SK-N-SH treated with all-trans-retinoic acid at 6 μM for 48 hours (cell line): ENCODE measurements around the gene GPS2.

ENCODE experiments used
- ATAC-seq: fragments of 200-7000 bp; cut with Tn5 transposase; 3 replicates; pipeline ENCODE4 v1.9.1; 2020; ENCODE audit warnings: mild to moderate bottlenecking, moderate library complexity
- CSDC2 ChIP-seq: fragments of 250-450 bp; sonication (Bioruptor Pico); IDR thresholded peaks from 2 replicates; pipeline ENCODE4 v1.5.0; 2020; ENCODE audit warnings: mild to moderate bottlenecking, moderate library complexity
- ISL1 ChIP-seq: fragments of 250-450 bp; sonication (Bioruptor Pico); IDR thresholded peaks from 2 replicates; pipeline ENCODE4 v2.1.2; 2022; ENCODE audit warnings: mild to moderate bottlenecking, moderate library complexity
- OSR1 ChIP-seq: fragments of 250-450 bp; sonication (Bioruptor Pico); IDR thresholded peaks from 2 replicates; pipeline ENCODE4 v1.8.0; 2022; ENCODE audit warnings: moderate library complexity, mild to moderate bottlenecking, inconsistent platforms
- SNAI2 ChIP-seq: fragments of 250-450 bp; sonication (Bioruptor Pico); IDR thresholded peaks from 2 replicates; pipeline ENCODE4 v1.5.0; 2020; ENCODE audit warnings: mild to moderate bottlenecking, moderate library complexity
- TOX ChIP-seq: fragments of 250-450 bp; sonication (Bioruptor Pico); IDR thresholded peaks from 2 replicates; pipeline ENCODE4 v1.8.0; 2021; ENCODE audit warnings: mild to moderate bottlenecking, moderate library complexity, borderline replicate concordance
- ZC3H10 ChIP-seq: fragments of 250-450 bp; sonication (Bioruptor Pico); IDR thresholded peaks from 2 replicates; pipeline ENCODE4 v1.5.1; 2021; ENCODE audit warnings: mild to moderate bottlenecking, moderate library complexity
- ZFP30 ChIP-seq: fragments of 450-650 bp; formaldehyde crosslinking; IDR thresholded peaks from 2 replicates; pipeline ENCODE4 v1.5.0; 2022; ENCODE audit warnings: mild to moderate bottlenecking, moderate library complexity
- ZNF565 ChIP-seq: fragments of 450-650 bp; formaldehyde crosslinking; conservative IDR thresholded peaks from 2 replicates; pipeline ENCODE4 v1.5.0; 2020; ENCODE audit warnings: low read depth, mild to moderate bottlenecking, moderate library complexity
- ZNF70 ChIP-seq: fragments of 450-650 bp; formaldehyde crosslinking; IDR thresholded peaks from 2 replicates; pipeline ENCODE4 v1.5.0; 2020; ENCODE audit warnings: mild to moderate bottlenecking, moderate library complexity
- TF ChIP-seq, protein P1 (sequence below): fragments of 250-450 bp; sonication (Bioruptor Pico); IDR thresholded peaks from 2 replicates; pipeline ENCODE4 v1.8.0; 2021; ENCODE audit warnings: low read depth, mild to moderate bottlenecking, moderate library complexity, borderline replicate concordance
- TF ChIP-seq, protein P2 (sequence below): fragments of 250-450 bp; sonication (Bioruptor Pico); IDR thresholded peaks from 2 replicates; pipeline ENCODE4 v1.5.1; 2021; ENCODE audit warnings: mild to moderate bottlenecking, moderate library complexity
- TF ChIP-seq, protein P3 (sequence below): fragments of 250-450 bp; sonication (Bioruptor Pico); IDR thresholded peaks from 2 replicates; pipeline ENCODE4 v1.5.1; 2020; ENCODE audit warnings: low read depth, mild to moderate bottlenecking, moderate library complexity

The GPS2 gene

DNA sequence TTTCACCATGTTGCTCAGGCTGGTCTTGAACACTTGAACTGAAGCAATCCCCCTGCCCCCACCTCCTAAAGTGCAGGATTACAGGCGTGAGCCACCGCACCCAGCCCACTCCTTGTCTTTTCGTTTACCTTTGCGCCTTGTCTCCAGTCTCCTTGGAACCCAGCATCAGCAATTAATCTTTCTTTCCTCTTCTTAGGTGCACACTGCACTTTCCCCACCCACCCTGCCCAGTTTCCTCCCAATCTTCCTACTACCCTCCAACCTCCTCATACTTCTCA lies 51.4 kb downstream of the GPS2 start (continued):
- TF ChIP-seq SNAI2 (CRISPR knock-in tag) (no peak), ZNF70 (CRISPR knock-in tag) (no peak), ZC3H10 (CRISPR knock-in tag) (no peak), ISL1 (no peak), TOX (CRISPR knock-in tag) (no peak), ZNF565 (CRISPR knock-in tag) (no peak), ZFP30 (no peak)
- TF ChIP-seq, protein P1, sequence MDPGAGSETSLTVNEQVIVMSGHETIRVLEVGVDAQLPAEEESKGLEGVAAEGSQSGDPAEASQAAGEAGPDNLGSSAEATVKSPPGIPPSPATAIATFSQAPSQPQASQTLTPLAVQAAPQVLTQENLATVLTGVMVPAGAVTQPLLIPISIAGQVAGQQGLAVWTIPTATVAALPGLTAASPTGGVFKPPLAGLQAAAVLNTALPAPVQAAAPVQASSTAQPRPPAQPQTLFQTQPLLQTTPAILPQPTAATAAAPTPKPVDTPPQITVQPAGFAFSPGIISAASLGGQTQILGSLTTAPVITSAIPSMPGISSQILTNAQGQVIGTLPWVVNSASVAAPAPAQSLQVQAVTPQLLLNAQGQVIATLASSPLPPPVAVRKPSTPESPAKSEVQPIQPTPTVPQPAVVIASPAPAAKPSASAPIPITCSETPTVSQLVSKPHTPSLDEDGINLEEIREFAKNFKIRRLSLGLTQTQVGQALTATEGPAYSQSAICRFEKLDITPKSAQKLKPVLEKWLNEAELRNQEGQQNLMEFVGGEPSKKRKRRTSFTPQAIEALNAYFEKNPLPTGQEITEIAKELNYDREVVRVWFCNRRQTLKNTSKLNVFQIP (CRISPR knock-in tag), result no peak
- TF ChIP-seq, protein P2, sequence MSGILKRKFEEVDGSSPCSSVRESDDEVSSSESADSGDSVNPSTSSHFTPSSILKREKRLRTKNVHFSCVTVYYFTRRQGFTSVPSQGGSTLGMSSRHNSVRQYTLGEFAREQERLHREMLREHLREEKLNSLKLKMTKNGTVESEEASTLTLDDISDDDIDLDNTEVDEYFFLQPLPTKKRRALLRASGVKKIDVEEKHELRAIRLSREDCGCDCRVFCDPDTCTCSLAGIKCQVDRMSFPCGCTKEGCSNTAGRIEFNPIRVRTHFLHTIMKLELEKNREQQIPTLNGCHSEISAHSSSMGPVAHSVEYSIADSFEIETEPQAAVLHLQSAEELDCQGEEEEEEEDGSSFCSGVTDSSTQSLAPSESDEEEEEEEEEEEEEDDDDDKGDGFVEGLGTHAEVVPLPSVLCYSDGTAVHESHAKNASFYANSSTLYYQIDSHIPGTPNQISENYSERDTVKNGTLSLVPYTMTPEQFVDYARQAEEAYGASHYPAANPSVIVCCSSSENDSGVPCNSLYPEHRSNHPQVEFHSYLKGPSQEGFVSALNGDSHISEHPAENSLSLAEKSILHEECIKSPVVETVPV (CRISPR knock-in tag), result no peak
- TF ChIP-seq, protein P3, sequence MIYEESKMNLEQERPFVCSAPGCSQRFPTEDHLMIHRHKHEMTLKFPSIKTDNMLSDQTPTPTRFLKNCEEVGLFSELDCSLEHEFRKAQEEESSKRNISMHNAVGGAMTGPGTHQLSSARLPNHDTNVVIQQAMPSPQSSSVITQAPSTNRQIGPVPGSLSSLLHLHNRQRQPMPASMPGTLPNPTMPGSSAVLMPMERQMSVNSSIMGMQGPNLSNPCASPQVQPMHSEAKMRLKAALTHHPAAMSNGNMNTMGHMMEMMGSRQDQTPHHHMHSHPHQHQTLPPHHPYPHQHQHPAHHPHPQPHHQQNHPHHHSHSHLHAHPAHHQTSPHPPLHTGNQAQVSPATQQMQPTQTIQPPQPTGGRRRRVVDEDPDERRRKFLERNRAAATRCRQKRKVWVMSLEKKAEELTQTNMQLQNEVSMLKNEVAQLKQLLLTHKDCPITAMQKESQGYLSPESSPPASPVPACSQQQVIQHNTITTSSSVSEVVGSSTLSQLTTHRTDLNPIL (CRISPR knock-in tag), result no peak

DNA sequence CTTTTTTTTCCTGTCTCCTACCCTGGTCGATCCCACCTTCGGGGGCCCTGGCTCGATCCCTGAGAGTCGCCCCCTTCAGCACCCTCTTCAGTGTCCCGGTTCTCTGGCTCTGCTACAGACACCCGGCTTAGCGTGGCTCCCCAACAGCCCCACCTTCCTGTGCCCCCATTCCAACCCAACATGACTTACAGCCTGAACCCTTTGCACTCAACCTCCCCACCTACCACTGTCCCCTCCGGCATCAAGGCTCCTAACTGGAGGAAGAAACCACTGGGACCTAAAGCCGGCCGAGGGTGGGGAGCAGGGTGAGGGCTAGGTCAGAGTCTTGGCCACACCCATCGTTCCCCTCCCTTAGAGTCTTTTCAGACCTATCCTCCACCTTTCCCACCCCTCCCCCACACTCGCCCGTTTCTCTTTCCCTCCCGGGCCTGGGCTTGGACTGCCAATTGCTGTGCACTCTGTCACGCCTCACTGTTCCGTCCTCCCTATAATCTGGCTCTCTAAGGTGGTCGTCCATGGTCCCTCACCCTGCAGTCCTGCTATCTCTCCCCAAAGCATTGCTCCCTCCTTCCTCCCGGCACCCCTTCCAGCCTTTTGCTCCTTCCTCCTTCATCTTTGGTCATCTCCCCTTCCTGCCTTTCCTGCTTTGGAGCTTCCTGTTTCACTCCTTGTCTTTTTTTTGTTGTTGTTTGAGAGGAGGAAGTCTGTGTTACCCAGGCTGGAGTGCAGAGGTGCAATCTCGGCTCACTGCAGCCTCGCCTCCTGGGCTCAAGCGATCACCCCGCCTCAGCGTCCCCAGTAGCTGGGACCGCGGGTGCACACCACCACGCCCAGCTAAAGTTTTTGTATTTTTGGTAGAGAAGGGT lies 52.0 kb downstream of the GPS2 start:
- ATAC-seq, result no peak; the same call in 2 of the 3 replicates
- TF ChIP-seq OSR1 (no peak), ZC3H10 (CRISPR knock-in tag) (no peak), CSDC2 (CRISPR knock-in tag) (no peak)
